Caki2 (cell line): ENCODE data around the gene PLIN5. TPM values are rescaled to one million over a fixed set of nuclear protein-coding genes. Genes with fewer than 3 reads are reported as not detected.

Source experiments
- DNase-seq: peaks from one replicate; pipeline ENCODE4 v3.0.0-alpha.2; 2015; ENCODE audit warnings: low read depth
- in situ Hi-C: cut with HindIII; loops from 2 replicates; pipeline ENCODE4 v1.10.0; 2016; ENCODE audit warnings: low sequenced_read_pairs, low pct_unique_long_range_greater_than_20kb, mixed read lengths
- total RNA-seq: library from RNA; depleted of rRNA; stranded (reverse); fragments of >200 nt; shearing (Covaris generic); gene quantifications from 2 replicates; pipeline ENCODE4 v1.2.3, GENCODE V29; 2014; ENCODE audit warnings: low replicate concordance; rRNA removed

PLIN5 gene
- total RNA-seq, 1 experiment from 2014 or later: not detected

DNA sequence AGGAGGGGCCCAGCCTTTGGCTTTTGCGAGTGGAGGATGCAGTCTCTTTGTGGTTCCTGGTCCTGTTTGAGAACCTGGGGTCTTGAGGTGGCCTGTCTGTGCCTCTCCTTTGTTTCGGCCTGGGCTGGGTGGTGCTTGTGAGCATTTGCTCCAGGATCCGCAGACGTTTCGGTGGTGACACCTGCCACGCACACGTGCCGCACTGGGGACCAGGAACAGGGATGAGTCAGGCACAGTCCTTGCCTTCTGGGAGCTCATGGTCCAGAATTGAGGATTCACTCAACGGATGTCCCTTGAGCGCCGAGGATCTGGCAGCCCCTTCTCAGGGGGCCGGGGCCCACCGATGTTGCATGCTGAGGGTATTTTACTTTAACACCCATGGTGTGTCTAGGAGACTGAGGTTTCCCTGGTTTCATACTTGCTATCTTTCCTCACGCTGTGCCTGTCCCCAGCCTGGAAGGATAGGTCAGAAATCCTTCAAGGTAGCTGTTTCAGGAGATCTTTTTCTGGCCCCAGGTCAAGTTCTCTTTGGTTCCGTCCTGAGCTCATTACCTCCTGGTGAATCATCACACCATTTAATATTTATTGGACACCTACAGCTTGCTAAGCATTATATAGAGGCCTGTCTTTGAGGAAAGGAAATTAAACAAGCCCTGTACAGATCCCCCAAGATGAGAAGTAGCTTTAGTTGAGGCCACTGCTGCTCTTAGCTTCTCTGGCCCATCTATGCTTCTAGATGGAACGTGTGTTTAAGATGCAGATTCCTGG lies 57.8 kb downstream of the PLIN5 start:
- in situ Hi-C loops: no loop called here
- DNase-seq: no peak

DNA sequence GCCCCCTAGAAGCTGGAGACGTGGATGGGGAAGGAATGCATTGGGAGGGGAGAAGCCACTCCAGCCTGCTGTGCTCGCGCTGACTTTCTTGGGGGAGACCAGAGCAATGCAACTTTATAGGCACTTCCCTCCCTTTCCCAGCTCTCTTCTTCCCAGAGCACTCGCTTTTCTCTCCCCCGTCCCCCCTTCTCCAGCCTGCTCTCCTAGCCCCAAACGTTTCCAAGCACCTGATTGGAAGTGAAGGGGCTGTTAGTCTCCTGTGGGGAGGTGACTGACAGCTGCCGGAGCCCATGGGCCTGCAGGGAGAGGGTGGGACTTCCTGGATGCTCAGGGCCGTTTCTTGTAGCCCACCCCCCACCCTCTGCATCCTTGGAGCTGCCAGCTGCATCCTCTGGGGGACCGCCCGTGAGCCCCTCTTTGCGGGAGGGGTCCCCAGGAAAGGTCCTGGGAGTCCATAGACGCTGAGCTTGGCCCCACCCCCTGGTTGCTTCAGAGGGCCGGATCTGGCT lies 60.5 kb downstream of the PLIN5 start:
- in situ Hi-C loops: no loop called here
- DNase-seq: no peak

DNA sequence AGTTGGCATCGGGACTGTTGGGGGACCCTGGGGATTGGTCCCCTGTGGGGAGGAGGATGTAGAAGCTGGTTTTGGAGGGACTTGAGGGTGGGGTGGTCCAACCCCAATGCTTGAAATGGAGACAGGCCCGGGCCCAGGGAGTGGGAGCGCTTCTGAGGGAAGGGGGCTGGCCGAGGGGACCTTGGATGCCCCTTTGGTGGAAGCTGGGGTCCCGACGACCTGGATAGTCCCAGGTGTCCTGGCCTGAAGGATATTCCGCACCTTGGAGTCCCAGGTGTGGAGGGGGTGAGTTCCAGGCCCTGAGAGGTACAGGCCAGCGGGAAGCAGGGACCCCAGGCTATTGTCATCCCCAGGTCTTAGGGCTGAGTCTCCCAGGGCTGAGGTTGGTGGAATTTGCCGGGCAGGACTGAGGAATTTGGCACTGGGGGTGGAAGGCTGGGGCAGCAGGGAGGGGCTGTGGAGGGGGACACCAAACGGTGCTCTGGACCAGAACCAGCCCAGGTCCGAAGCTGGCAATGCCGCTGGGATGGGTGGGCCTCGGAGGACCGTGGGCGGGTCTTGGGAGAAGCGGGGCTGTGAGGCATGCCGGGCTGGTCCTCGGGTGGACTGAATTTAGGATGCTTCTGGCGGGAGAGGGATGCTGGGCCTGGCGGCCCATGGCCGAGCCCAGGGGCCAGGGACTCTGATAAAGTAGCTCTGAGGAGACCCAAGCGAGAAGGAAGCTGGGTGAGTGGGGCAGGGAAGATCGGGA lies 61.1 kb downstream of the PLIN5 start:
- no peak for DNase-seq
- in situ Hi-C loops: no loop called here

GRCh38 chr19:4473011-4473762 lies 61.8 kb downstream of the PLIN5 start:
- DNase-seq: no peak
- in situ Hi-C loops: no loop called here

Other genes with a start within 250 kb of the PLIN5 start
- gene TMIGD2, start 232.8 kb downstream of the PLIN5 start, total RNA-seq: not detected in 2 replicates
- gene FSD1, start 230.6 kb downstream of the PLIN5 start, total RNA-seq: 12.7 and 15.8 TPM in 2 replicates
- gene STAP2, start 196.4 kb downstream of the PLIN5 start, total RNA-seq: 7.6 and 25.1 TPM in 2 replicates
- gene MPND, start 191.7 kb downstream of the PLIN5 start, total RNA-seq: 36.5 and 57.5 TPM in 2 replicates
- gene SH3GL1, start 134.7 kb downstream of the PLIN5 start, total RNA-seq: 77.0 and 103 TPM in 2 replicates
- gene CHAF1A, start 132.6 kb downstream of the PLIN5 start, total RNA-seq: 45.4 and 61.0 TPM in 2 replicates
- 185 and 223 TPM in 2 replicates for gene UBXN6, start 77.4 kb downstream of the PLIN5 start, total RNA-seq
- 68.4 and 71.6 TPM in 2 replicates for gene HDGFL2, start 62.9 kb downstream of the PLIN5 start, total RNA-seq
- gene PLIN4, start 16.7 kb downstream of the PLIN5 start, total RNA-seq: 0.24 TPM in 1 of 2 replicates, not detected in the other
- gene LRG1, start 4.8 kb upstream of the PLIN5 start, total RNA-seq: not detected in 2 replicates
- 27.5 and 35.7 TPM in 2 replicates for gene SEMA6B, start 24.5 kb upstream of the PLIN5 start, total RNA-seq
- 8.0 and 10.0 TPM in 2 replicates for gene TNFAIP8L1, start 104.3 kb upstream of the PLIN5 start, total RNA-seq
- gene MYDGF, start 135.1 kb upstream of the PLIN5 start, total RNA-seq: 379 and 415 TPM in 2 replicates
- 36.6 and 64.2 TPM in 2 replicates for gene DPP9, start 188.6 kb upstream of the PLIN5 start, total RNA-seq